ENCODE measurements around the gene LGALS12.

LGALS12 gene

DNA sequence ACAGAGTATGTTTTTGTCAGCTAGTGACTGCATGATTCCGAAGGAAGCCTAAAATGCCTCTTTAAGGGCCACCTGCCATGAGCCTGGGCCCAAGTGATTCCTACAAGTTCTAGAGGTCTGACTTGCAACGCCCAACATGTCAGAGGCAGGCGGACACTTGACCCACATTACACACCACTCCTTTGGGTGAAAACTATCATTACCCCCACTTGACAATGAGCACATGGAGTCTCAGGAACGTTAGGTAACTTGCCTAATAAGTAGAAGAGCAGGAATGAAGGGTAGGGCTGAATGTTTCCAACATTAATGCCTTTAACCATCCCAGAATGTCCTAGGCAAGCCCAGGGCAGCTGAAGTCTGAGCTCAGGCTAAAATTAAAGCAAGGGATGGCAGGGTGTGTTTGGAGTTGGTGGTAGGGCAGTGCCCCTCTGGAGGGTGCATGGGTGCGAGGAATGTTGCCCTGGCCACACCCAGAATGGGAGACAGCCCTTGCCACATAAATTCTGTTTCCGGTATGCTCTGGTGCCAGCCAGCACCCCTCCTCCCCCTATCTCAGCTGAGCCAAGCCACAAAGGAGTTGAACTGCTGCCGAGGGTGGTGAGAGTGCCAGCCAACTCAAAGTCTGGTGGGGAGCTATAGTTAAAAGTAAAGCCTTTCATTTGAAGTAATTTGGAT is 54.8 kb downstream of the LGALS12 start:
- no peak for DNase-seq (ENCODE audit: low read depth in 2 of 2)

DNA sequence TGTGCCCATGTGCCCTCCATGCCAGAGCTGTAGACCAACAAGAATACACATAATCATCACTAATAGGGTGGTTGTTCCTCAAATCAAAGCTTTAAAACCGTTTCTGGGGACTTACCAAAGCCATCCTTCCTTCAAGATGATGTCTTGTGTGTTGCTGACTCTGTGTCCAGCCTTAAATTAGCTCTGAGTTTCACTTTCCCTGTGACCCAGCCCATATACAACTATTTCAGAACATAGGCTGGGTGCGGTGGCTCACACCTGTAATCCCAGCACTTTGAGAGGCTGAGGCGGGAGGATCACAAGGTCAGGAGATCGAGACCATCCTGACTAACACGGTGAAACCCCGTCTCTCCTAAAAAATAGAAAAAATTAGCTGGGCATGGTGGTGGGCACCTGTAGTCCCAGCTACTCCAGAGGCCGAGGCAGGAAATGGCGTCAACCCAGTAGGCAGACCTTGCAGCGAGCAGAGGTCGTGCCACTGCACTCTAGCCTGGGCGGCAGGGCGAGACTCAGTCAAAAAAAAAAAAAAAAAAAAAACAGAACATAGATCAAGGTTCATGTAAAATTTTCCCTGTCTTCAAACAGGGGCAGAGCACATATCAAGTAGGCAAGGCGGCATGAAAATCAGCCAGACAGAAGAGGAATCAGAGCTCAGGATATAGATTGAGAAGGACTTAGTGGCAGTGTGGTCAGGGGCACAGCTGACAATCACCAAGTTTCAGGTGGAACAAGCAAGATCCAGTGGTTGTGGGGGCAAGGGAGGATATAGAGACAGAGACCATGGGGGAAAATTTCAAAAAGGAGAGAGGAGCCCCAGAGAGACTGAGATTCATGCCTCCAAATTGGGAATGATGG is 57.5 kb downstream of the LGALS12 start, which contains the start of gene PLAAT2:
Gene PLAAT2 (minus strand): TSS at position 179 of the 855 bp plus-strand sequence. CDS start 55 bp downstream, at position 124.
- DNase-seq (ENCODE audit: low read depth in 2 of 2) = no peak

DNA sequence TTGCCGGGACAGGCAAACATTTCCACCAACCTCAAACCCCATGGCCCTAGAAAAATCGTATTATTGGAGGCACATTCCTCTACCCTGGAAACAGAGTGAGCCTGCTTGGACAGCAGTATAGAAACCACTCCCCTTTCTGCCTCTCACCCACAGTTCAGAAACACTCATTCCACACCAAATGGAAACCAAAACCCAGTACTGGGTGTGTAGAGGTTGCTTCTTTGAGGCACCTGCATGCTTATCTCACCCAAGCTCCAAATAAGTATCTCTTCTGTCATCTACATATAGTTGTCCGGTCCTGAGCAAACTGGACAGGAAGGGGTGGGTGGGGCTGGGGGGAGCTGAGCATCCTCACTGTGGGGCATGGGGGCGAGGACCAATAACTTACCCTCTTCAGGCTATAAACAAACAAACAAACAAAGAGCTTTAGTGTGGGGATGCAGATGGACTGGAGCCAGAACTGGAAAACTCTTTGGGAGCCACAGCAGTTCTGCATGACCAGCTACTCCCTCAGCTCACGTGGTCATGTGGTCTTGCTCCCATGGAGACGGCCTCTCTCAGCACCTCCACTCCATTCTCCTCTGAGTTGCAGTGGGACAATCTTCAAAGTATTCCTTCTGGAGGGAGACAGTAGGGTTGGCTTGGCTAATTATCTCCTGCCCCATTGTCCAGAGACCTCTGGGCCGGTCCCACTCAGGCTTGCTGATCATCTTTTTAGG is 58.3 kb downstream of the LGALS12 start:
- DNase-seq (ENCODE audit: low read depth in 2 of 2) = no peak

- DNase-seq (ENCODE audit: low read depth in 2 of 2) = no peak
Measured at GRCh38 chr11:63564784-63565350, 59.0 kb downstream of the LGALS12 start.
